Astrocyte (in vitro differentiated cells and primary cell): ENCODE results near the gene JADE1. TPM values are rescaled to one million over a fixed set of nuclear protein-coding genes. Genes with fewer than 3 reads are reported as not detected.

ENCODE experiments used
- DNase-seq: peaks from one replicate; pipeline ENCODE4 v3.0.0-alpha.2; 2010; ENCODE audit warnings: low read depth
- FAIRE-seq: peaks from 2 replicates; lab custom pipeline; 2011; peaks lifted over from hg19 to GRCh38; lab: Jason Lieb, UNC
- H2AFZ ChIP-seq: 2 replicates; pipeline ENCODE4 v1.6.0; 2012; ENCODE audit warnings: low read depth, low read length, inconsistent platforms
- H3K27ac ChIP-seq: 2 replicates; pipeline ENCODE4 v1.5.1; 2011; ENCODE audit warnings: low read depth, low read length, inconsistent platforms
- H3K27me3 ChIP-seq: 2 replicates; pipeline ENCODE4 v1.6.0; 2011; ENCODE audit warnings: low read length, inconsistent platforms; ENCODE audit not compliant: insufficient read depth
- H3K36me3 ChIP-seq: 2 replicates; pipeline ENCODE4 v1.5.1; 2011; ENCODE audit warnings: low read length, inconsistent platforms; ENCODE audit not compliant: insufficient read depth
- H3K4me1 ChIP-seq: 2 replicates; pipeline ENCODE4 v1.5.1; 2011; ENCODE audit warnings: low read length, inconsistent platforms; ENCODE audit not compliant: insufficient read depth
- H3K4me2 ChIP-seq: 2 replicates; pipeline ENCODE4 v1.6.0; 2012; ENCODE audit warnings: low read length, inconsistent platforms
- H3K4me3 ChIP-seq: 2 replicates; pipeline ENCODE4 v1.5.1; 2011; ENCODE audit warnings: low read depth, mild to moderate bottlenecking, low read length, inconsistent platforms; ENCODE audit not compliant: insufficient read depth
- H3K79me2 ChIP-seq: 2 replicates; pipeline ENCODE4 v1.6.0; 2012; ENCODE audit warnings: mild to moderate bottlenecking, low read length, inconsistent platforms; ENCODE audit not compliant: insufficient read depth
- H3K9ac ChIP-seq: 2 replicates; pipeline ENCODE4 v1.6.0; 2012; ENCODE audit warnings: mild to moderate bottlenecking, low read length, inconsistent platforms
- H3K9me3 ChIP-seq: 2 replicates; pipeline ENCODE4 v1.5.1; 2012; ENCODE audit warnings: low read depth, mild to moderate bottlenecking, low read length, inconsistent platforms; ENCODE audit not compliant: insufficient read depth
- H4K20me1 ChIP-seq: 2 replicates; pipeline ENCODE4 v1.6.0; 2012; ENCODE audit warnings: low read length, inconsistent platforms; ENCODE audit not compliant: insufficient read depth
- H3K27ac Mint-ChIP-seq: one replicate; pipeline ENCODE4 v1.8.0; 2021; ENCODE audit warnings: mild to moderate bottlenecking, mixed read lengths; ENCODE audit not compliant: unreplicated experiment
- H3K27me3 Mint-ChIP-seq: one replicate; pipeline ENCODE4 v1.8.0; 2021; ENCODE audit warnings: low read depth, mixed read lengths; ENCODE audit not compliant: unreplicated experiment
- H3K36me3 Mint-ChIP-seq: one replicate; pipeline ENCODE4 v1.8.0; 2021; ENCODE audit warnings: low read depth, mixed read lengths; ENCODE audit not compliant: unreplicated experiment
- H3K4me1 Mint-ChIP-seq: one replicate; pipeline ENCODE4 v1.8.0; 2021; ENCODE audit warnings: low read depth, mixed read lengths; ENCODE audit not compliant: unreplicated experiment
- H3K4me3 Mint-ChIP-seq: one replicate; pipeline ENCODE4 v1.8.0; 2021; ENCODE audit warnings: mild to moderate bottlenecking, moderate library complexity, mixed read lengths; ENCODE audit not compliant: unreplicated experiment
- H3K9me3 Mint-ChIP-seq: one replicate; pipeline ENCODE4 v1.8.0; 2021; ENCODE audit warnings: mild to moderate bottlenecking, mixed read lengths; ENCODE audit not compliant: unreplicated experiment
- EZH2 ChIP-seq: IDR thresholded peaks from 2 replicates; pipeline ENCODE4 v1.6.1; 2012; ENCODE audit warnings: mild to moderate bottlenecking, low read length, inconsistent platforms; ENCODE audit not compliant: insufficient read depth
- total RNA-seq: library from RNA; stranded (reverse); gene quantifications from 2 replicates; pipeline ENCODE4 v1.2.1, GENCODE V29; 2021
- TF ChIP-seq, protein P1 (sequence below): IDR thresholded peaks from 2 replicates; pipeline ENCODE4 v1.5.1; 2011; ENCODE audit warnings: low read depth, mild to moderate bottlenecking, inconsistent platforms, low read length, moderate library complexity; ENCODE audit not compliant: insufficient read depth

The JADE1 gene
- total RNA-seq, 1 donor from 2014 or later = 88.3 TPM

- no peak for TF ChIP-seq EZH2
- TF ChIP-seq, protein P1, sequence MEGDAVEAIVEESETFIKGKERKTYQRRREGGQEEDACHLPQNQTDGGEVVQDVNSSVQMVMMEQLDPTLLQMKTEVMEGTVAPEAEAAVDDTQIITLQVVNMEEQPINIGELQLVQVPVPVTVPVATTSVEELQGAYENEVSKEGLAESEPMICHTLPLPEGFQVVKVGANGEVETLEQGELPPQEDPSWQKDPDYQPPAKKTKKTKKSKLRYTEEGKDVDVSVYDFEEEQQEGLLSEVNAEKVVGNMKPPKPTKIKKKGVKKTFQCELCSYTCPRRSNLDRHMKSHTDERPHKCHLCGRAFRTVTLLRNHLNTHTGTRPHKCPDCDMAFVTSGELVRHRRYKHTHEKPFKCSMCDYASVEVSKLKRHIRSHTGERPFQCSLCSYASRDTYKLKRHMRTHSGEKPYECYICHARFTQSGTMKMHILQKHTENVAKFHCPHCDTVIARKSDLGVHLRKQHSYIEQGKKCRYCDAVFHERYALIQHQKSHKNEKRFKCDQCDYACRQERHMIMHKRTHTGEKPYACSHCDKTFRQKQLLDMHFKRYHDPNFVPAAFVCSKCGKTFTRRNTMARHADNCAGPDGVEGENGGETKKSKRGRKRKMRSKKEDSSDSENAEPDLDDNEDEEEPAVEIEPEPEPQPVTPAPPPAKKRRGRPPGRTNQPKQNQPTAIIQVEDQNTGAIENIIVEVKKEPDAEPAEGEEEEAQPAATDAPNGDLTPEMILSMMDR = no peak
- no peak overlapping the region for H3K4me3 ChIP-seq
- H3K4me1 Mint-ChIP-seq = peaks cover 62% of the 10 kb centered on the region
- FAIRE-seq = no peak
- H3K9ac ChIP-seq = no peak overlapping the region
- H3K4me2 ChIP-seq = peak overlapping the region; percentile 12
- H2AFZ ChIP-seq = no peak overlapping the region
- peaks cover 2% of the 10 kb centered on the region for H3K9me3 Mint-ChIP-seq
- no peaks in the 10 kb centered on the region for H3K9me3 ChIP-seq
- H3K27me3 Mint-ChIP-seq = no peaks in the 10 kb centered on the region
- peaks cover 29% of the 10 kb centered on the region for H3K4me1 ChIP-seq
- H3K36me3 ChIP-seq = no peaks in the 10 kb centered on the region
- H3K4me3 Mint-ChIP-seq = no peak overlapping the region
- H3K27ac Mint-ChIP-seq = peak overlapping the region; percentile 77
- peak; percentile 44 for DNase-seq
- no peak overlapping the region for H3K27ac ChIP-seq
- H3K27me3 ChIP-seq = no peaks in the 10 kb centered on the region
- H4K20me1 ChIP-seq = peaks cover 24% of the 10 kb centered on the region
- peaks cover 87% of the 10 kb centered on the region for H3K79me2 ChIP-seq
- peaks cover 15% of the 10 kb centered on the region for H3K36me3 Mint-ChIP-seq
These were observed 15.7 kb downstream of the JADE1 start for GRCh38 chr4:128825226-128825625.

- FAIRE-seq = no peak
- peaks cover 17% of the 10 kb centered on the region for H3K36me3 Mint-ChIP-seq
- peak overlapping the region; percentile 30 for H3K27ac Mint-ChIP-seq
- peaks cover 88% of the 10 kb centered on the region for H3K79me2 ChIP-seq
- no peak overlapping the region for H2AFZ ChIP-seq
- no peak for DNase-seq
- no peak for TF ChIP-seq EZH2
- TF ChIP-seq, protein P1 = no peak
- H3K4me3 Mint-ChIP-seq = no peak overlapping the region
- no peak overlapping the region for H3K27ac ChIP-seq
- peaks cover 36% of the 10 kb centered on the region for H3K4me1 ChIP-seq
- H4K20me1 ChIP-seq = peaks cover 35% of the 10 kb centered on the region
- no peaks in the 10 kb centered on the region for H3K9me3 ChIP-seq
- no peaks in the 10 kb centered on the region for H3K27me3 ChIP-seq
- peaks cover 67% of the 10 kb centered on the region for H3K4me1 Mint-ChIP-seq
- H3K9ac ChIP-seq = no peak overlapping the region
- H3K36me3 ChIP-seq = no peaks in the 10 kb centered on the region
- H3K9me3 Mint-ChIP-seq = peaks cover 2% of the 10 kb centered on the region
- H3K4me2 ChIP-seq = no peak overlapping the region
- H3K4me3 ChIP-seq = no peak overlapping the region
- no peaks in the 10 kb centered on the region for H3K27me3 Mint-ChIP-seq
These were observed 17.8 kb downstream of the JADE1 start for GRCh38 chr4:128827296-128827695.

DNA sequence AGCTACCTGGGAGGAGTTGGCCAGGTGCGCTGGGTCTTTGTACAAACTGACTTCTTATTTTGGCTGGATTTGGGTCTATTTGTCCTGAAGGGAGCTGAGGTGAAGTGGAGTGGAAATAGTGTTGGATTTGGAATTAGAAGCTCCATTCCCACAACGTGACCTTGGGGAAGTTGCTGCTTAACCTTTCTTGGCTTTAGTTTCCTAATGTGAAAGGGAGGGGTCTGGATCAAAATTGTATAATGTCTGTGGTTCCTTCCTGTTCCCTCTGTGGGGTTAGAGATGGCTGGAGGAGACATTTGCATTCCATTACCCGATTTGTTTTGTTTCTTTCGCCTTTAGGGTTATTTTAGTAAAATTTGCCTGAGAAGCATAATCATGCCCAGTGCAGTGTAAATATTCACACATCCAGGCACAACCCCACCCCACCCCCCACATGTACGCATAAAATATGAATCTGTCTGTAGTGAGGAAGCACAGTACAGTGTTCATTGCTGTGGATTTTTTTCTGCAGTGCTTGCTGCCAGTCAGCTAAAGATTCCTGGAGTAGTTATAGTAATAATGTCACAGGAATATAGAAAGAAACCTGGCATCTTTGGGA lies 21.5 kb downstream of the JADE1 start:
- no peaks in the 10 kb centered on the region for H3K9me3 ChIP-seq
- Mint-ChIP-seq H3K4me1 (peaks cover 50% of the 10 kb centered on the region), H3K27me3 (no peaks in the 10 kb centered on the region), H3K27ac (peak overlapping the region; percentile 81), H3K4me3 (no peak overlapping the region), H3K9me3 (peaks cover 2% of the 10 kb centered on the region), H3K36me3 (peaks cover 21% of the 10 kb centered on the region)
- H3K27ac ChIP-seq = no peak overlapping the region
- no peak for TF ChIP-seq EZH2
- TF ChIP-seq, protein P1 = no peak
- H3K9ac ChIP-seq = peak overlapping the region; percentile 19
- H4K20me1 ChIP-seq = peaks cover 43% of the 10 kb centered on the region
- H3K27me3 ChIP-seq = no peaks in the 10 kb centered on the region
- FAIRE-seq (no peak), DNase-seq (no peak)
- H2AFZ ChIP-seq = no peak overlapping the region
- no peaks in the 10 kb centered on the region for H3K36me3 ChIP-seq
- no peak overlapping the region for H3K4me3 ChIP-seq
- H3K79me2 ChIP-seq = peaks cover 94% of the 10 kb centered on the region
- peaks cover 13% of the 10 kb centered on the region for H3K4me1 ChIP-seq
- H3K4me2 ChIP-seq = peak overlapping the region; percentile 47
